Body of pancreas (tissue), 4 donors: ENCODE data around the gene CHMP4B.

Experiments used
- POLR2A ChIP-seq, 3 donors: fragments of 450-650 bp; IDR thresholded peaks; one replicate each; pipeline ENCODE4 v1.6.1; 2016; ENCODE audit warnings: antibody characterized with exemption in 3 of 3, mild to moderate bottlenecking in 2 of 3
- TF ChIP-seq, protein P1 (sequence below), 7 experiments: fragments of 450-650 bp in 4 of 7; fragments of 200-600 bp in 3 of 7; sonication (generic) in 3 of 7; IDR thresholded peaks; one replicate each; pipeline ENCODE4 v1.5.1; 2016 to 2019; ENCODE audit warnings: antibody characterized with exemption in 7 of 7

DNA sequence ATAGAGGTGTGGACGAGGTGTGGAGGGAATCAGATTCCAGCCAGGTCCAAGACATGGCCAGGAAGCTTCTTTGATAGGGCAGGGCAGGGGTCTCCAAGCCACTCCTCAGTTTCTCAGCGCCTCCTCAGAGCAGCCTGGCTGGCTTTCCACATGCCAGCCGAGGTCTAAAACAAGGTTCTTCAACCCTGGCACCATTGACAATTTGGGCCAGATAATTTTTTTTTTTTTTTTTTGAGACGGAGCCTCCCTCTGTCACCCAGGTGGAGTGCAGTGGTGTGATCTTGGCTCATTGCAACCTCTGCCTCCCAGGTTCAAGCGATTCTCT is 21.3 kb upstream of the CHMP4B start:
- TF ChIP-seq, protein P1, sequence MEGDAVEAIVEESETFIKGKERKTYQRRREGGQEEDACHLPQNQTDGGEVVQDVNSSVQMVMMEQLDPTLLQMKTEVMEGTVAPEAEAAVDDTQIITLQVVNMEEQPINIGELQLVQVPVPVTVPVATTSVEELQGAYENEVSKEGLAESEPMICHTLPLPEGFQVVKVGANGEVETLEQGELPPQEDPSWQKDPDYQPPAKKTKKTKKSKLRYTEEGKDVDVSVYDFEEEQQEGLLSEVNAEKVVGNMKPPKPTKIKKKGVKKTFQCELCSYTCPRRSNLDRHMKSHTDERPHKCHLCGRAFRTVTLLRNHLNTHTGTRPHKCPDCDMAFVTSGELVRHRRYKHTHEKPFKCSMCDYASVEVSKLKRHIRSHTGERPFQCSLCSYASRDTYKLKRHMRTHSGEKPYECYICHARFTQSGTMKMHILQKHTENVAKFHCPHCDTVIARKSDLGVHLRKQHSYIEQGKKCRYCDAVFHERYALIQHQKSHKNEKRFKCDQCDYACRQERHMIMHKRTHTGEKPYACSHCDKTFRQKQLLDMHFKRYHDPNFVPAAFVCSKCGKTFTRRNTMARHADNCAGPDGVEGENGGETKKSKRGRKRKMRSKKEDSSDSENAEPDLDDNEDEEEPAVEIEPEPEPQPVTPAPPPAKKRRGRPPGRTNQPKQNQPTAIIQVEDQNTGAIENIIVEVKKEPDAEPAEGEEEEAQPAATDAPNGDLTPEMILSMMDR (IDR thresholded peaks at IDR 0.05): no peak
- TF ChIP-seq POLR2A (IDR thresholded peaks at IDR 0.05): no peak
